Measurements from ENCODE around the gene AGO3. TPM values are rescaled to one million over a fixed set of nuclear protein-coding genes. Genes with fewer than 3 reads are reported as not detected.
A peak's percentile ranks its signal among the peaks of the same experiment; 100 is the strongest.

The AGO3 gene
- total RNA-seq, 6 experiments from 2014 or later = 18.3 to 24.0 (median 21.4) TPM

DNA sequence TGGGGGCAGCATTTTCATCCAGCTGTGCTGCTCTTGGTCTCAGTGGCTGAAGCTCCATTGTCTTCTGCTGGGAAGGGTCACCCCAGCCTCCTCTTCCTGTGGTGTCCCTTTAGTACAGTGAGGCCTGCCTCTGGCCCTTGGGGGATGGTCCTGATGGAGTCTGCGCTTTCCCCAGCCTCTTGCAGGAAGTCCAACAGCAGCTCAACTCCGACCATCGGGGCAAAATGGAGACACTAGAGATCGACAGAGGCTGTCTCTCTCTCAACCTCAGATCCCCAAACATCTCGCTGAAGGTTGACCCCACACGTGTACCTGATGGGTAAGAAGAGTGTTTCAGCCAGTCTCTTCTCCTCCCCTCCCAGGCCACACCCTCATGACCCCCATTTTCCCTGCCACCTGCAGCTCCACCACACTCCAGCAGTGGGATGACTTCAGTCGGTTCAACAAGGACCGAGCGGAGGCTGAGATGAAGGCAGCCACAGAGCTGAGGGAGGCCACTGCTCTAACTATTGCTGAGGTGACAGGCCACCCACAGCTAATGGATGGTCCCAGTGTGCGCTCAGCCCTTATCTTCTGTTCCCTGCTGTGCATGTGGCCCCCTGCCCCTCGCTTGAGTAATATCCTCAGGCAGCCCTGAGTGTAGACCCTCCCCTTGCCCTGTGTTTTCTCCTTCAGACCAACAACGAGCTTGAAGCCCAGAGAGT is 155.8 kb downstream of the AGO3 start:
- TF ChIP-seq, protein P1, sequence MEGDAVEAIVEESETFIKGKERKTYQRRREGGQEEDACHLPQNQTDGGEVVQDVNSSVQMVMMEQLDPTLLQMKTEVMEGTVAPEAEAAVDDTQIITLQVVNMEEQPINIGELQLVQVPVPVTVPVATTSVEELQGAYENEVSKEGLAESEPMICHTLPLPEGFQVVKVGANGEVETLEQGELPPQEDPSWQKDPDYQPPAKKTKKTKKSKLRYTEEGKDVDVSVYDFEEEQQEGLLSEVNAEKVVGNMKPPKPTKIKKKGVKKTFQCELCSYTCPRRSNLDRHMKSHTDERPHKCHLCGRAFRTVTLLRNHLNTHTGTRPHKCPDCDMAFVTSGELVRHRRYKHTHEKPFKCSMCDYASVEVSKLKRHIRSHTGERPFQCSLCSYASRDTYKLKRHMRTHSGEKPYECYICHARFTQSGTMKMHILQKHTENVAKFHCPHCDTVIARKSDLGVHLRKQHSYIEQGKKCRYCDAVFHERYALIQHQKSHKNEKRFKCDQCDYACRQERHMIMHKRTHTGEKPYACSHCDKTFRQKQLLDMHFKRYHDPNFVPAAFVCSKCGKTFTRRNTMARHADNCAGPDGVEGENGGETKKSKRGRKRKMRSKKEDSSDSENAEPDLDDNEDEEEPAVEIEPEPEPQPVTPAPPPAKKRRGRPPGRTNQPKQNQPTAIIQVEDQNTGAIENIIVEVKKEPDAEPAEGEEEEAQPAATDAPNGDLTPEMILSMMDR (IDR thresholded peaks at IDR 0.05) = no peak
- Mint-ChIP-seq H3K4me1 (ENCODE audit: low read depth) (peaks cover 12% of the 10 kb centered on the region), H3K27ac (no peak overlapping the region), H3K9me3 (no peaks in the 10 kb centered on the region), H3K27me3 (ENCODE audit: insufficient read depth) (peaks cover 2% of the 10 kb centered on the region; the same call in 1 of the 2 replicates), H3K4me3 (no peak overlapping the region), H3K36me3 (ENCODE audit: low read depth) (peaks cover 11% of the 10 kb centered on the region)
- no peak for DNase-seq

GRCh38 chr1:36087233-36088123 is 156.6 kb downstream of the AGO3 start:
- peaks cover 12% of the 10 kb centered on the region for H3K4me1 Mint-ChIP-seq (ENCODE audit: low read depth)
- no peak for DNase-seq
- no peaks in the 10 kb centered on the region for H3K9me3 Mint-ChIP-seq
- no peak overlapping the region for H3K27ac Mint-ChIP-seq
- TF ChIP-seq, protein P1 (IDR thresholded peaks at IDR 0.05) = peak; percentile 22; the same call in 1 of the 2 replicates
- peaks cover 11% of the 10 kb centered on the region for H3K36me3 Mint-ChIP-seq (ENCODE audit: low read depth)
- peaks cover 4% of the 10 kb centered on the region; the same call in 1 of the 2 replicates for H3K27me3 Mint-ChIP-seq (ENCODE audit: insufficient read depth)
- H3K4me3 Mint-ChIP-seq = no peak overlapping the region; the same call in 1 of the 2 replicates

DNA sequence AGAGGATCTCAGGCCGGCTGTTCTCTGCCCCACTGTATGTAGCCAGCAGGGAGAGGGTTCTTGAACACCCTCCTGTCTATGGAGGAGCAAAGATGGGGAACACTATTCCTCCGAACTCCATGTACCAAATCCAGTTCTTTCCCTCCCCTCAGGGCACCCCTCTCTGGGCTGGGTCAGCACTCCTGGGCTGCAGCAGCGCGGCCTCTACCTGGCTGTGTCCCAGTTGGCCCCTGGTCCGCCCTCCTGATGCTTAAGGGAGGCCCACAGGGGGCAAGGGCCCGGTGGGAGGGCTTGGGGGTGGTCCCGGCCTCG is 157.3 kb downstream of the AGO3 start:
- no peak for DNase-seq
- peaks cover 4% of the 10 kb centered on the region; the same call in 1 of the 2 replicates for H3K27me3 Mint-ChIP-seq (ENCODE audit: insufficient read depth)
- peaks cover 12% of the 10 kb centered on the region for H3K4me1 Mint-ChIP-seq (ENCODE audit: low read depth)
- H3K9me3 Mint-ChIP-seq = no peaks in the 10 kb centered on the region
- no peak overlapping the region for H3K27ac Mint-ChIP-seq
- H3K4me3 Mint-ChIP-seq = peak overlapping the region; percentile 46
- TF ChIP-seq, protein P1 (IDR thresholded peaks at IDR 0.05) = no peak
- peaks cover 11% of the 10 kb centered on the region for H3K36me3 Mint-ChIP-seq (ENCODE audit: low read depth)

- Mint-ChIP-seq H3K9me3 (no peaks in the 10 kb centered on the region), H3K4me3 (peak within 1 kb of the TSS; percentile 98), H3K4me1 (ENCODE audit: low read depth) (peaks cover 12% of the 10 kb centered on the region), H3K27ac (peak within 1 kb of the TSS; percentile 95), H3K36me3 (ENCODE audit: low read depth) (peaks cover 11% of the 10 kb centered on the region), H3K27me3 (ENCODE audit: insufficient read depth) (peaks cover 4% of the 10 kb centered on the region; the same call in 1 of the 2 replicates)
- TF ChIP-seq, protein P1 (IDR thresholded peaks at IDR 0.05) = peak; percentile 99
- DNase-seq = peak; percentile 79
These were observed 157.9 kb downstream of the AGO3 start, which contains the start of gene ADPRS for GRCh38 chr1:36088577-36089392. ADPRS (plus strand) TSS chr1:36088892; CDS start chr1:36088905, 13 bp downstream.
